Muscle of arm (tissue), 12 donors: ENCODE measurements around the gene BCR. TPM values are rescaled to one million over a fixed set of nuclear protein-coding genes. Genes with fewer than 3 reads are reported as not detected.

Experiments used
- DNase-seq: peaks from one replicate; pipeline ENCODE4 v3.0.0-alpha.2; 2013
- polyA plus RNA-seq, 12 donors: library from polyadenylated mRNA; unstranded; fragments of 120-200 nt; gene quantifications; one replicate each; pipeline ENCODE4 v1.2.1, GENCODE V29; 2013; ENCODE audit not compliant: insufficient read length in 12 of 12

BCR gene
- polyA plus RNA-seq, 12 donors = 10.4 to 37.8 (median 16.3) TPM; not detected in 1

DNA sequence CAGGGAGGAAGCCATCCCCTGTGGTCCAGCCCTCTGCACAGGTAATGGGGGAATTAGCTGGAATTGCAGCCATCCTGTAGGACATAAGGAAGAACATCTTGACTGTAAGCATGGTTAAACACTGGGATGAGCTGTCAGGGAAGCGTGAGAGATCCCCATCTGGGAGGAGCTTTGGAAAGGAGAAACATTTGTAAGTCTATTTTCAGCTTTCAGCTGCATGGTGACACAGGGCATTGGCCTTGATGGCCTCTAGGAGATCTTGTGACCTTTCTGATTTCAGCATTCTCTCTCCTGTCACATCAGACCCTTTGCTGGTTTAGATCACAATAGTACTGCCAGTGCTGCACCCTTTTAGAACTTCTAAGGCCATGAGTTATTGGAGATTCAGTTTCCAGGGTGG, 47.1 kb downstream of the BCR start:
- no peak for DNase-seq

DNA sequence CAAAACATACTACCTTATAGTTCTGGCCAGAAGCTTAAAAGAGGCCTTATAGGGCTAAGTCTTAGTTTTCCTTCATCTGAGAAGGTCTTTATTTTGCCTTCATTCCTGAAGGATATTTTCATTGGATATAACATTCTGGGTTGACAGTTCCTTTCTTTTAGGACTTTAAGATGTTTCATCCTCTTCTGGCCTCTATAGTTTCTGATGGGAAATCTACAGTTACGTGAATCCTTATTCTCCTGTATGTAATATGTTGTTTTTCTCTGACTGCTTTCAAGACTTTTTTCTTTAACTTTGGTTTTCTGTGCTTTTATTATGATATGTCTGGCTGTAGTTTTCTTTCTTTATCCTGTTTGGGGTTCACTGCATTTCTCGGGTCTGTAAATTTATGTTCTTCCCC, 48.2 kb downstream of the BCR start:
- DNase-seq = no peak

DNA sequence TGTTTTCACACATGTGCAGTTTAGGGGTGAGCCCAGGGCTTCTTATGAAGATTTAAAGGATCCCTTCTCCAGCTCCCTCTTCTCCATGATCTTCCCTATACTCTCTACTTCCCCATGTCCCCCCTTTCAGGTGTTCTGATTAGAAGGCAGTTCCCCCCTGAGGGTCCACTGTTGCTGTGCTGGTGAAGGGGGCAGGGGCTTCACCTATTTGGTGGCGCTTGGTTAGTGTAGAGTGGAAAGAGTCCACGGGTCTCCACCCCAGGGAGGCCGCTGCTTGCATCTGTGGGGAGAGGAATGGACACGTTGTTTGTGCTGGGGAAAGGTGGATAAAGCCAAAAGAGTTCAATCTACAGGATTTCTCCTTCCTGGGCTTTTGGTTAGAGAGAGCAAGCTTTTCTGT, 49.3 kb downstream of the BCR start:
- DNase-seq = no peak

DNA sequence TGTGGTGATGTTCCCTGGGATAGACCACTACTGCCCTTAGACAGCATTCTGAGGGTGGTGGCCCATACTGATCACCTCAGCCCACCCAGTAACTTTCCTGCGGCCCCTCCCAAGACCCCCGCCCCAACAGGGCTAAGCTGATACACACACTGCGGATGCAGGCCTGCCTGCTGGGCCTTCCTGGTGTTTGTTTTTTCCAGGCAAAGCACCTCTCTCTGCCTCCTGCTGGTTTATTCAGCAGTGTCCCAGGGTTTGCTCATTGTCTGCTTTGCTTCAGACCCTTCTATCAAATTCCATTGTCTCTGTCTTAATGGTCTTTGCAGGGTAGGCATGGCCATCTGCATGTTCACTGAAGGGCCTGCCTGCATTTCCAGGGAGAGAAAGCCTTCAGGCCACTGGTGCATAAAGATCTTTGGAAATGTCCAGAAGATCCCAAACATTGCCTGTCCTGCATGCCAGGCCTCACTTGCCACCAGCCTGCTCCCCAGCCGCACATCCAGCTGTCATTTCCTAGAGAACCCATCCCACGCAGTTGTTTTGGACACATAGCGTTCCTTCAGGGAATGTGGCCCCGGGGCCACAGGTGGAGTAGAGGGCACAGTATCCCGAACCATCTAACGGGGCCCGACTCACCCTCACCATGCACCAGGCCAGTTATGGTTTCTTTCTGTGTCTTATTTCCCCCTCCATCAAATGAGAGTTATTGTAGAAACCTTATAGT, 50.2 kb downstream of the BCR start:
- no peak for DNase-seq

DNA sequence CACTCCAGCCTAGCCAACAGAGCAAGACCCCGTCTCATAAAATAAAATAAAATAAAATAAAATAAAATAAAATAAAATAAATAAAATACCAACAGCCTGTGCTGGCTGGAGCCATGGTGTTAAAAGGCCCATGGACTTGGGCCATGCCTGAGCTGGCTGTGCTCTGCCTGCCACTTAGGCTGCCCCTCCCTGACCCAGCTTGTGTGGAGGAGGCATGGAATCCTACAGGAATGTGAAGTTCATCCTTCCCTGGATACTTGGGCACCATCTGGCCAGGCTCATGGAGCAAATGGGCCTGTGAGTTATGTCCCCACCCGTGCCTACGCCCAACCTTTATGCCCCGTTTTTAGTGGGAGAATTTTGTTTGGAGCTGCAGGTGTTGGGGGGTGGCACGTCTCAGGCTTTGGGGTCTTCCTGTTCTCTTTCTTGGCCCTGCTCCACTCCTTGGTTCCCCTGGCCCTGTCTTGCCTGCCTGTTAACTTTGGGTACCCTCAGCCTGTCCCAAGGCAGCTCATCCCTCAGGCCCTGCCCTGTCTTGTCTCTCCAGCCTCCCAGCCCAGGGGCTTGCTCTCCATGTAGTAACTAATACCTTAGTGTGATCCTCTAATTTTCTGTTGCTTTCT, 51.3 kb downstream of the BCR start:
- no peak for DNase-seq

DNA sequence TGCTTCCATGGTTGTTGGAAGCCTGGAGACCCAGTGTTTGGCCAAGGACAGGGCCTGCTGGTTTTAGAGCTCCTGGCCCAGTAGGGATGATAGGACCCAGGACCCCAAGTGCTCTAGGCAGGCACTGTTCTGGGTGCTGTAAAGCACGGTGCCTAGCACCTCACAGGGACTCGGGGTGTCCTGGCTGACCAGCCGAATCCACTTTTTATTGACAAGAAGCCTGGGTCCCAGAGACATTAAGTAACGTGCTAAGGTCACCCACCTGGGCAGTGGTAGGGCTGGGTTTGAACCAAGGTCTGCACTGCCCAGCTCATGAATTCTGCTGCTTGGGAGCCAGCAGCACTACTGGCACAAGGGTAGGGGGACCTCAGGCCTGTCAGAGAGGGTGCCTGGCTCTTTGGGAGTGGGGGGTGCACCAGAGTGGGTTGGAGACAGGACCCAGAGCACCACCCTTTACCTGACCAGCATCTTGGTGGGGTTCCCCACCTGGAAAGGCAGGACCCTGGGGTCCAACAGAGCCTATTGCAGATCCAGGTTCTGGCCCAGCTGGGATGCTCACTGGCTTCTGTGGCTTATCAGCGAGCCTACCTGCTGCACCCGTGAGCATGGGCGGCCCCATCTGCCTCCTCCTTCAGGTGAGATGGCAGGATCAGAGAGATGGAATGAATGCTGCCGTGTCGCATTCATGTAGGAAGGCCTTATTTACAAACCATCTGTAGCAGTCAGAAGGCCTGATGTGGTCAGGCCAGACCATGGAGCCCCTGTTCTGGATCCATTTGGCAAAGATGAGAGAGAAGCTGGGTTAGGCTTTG, 52.0 kb downstream of the BCR start:
- DNase-seq = no peak

DNA sequence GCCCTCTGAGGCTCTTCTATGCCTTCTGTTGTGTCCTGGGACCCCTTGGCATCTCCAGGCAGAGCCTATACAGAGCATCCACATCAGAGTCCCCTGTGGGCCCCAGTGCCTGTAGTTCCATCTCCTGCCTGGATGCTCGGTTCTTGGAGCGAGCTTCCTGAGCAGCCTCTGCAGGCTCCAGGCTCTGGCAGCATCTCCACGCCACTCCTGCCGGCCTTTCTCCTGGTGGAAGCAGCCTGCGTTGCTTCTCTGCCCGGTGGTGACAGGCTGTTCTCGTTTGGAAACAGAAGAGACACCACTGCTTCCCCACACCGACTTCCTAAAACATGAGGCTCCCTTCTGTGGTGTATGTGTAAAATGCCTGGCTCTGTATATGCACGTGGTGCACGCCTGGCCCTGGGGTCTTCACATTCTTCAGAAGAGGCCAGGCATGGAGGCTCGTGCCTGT, 52.8 kb downstream of the BCR start:
- no peak for DNase-seq

DNA sequence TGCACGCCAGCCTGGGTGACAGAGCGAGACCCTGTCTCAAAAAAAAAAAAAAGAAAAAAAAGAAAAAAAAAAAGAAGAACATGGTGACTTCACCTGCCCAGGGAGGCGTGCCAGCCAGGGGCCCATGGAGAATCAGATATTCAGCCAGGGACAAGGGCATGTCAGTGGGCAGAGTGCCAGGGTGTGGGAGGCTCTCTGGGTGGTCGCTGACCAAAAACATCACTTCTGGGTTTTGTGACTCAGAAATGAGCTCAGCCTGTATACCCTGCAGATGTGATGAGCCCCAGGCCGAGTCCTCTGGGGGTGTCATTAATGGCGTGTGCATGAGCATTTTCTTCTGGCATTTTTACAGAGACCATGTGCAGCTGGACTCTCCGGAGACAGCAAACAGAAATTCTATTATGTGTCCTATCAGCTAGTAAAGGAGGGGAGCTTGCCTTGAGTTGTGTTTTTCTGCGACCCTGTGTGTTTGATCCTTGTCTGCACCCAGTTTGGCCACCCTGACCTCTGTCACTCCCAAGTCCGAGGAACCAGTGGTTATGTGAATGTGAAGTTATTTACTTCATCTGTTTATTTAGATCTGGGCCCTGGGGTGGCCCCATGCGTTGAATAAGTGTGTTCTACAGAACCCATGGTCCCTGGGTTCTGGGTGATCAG, 53.6 kb downstream of the BCR start:
- no peak for DNase-seq

DNA sequence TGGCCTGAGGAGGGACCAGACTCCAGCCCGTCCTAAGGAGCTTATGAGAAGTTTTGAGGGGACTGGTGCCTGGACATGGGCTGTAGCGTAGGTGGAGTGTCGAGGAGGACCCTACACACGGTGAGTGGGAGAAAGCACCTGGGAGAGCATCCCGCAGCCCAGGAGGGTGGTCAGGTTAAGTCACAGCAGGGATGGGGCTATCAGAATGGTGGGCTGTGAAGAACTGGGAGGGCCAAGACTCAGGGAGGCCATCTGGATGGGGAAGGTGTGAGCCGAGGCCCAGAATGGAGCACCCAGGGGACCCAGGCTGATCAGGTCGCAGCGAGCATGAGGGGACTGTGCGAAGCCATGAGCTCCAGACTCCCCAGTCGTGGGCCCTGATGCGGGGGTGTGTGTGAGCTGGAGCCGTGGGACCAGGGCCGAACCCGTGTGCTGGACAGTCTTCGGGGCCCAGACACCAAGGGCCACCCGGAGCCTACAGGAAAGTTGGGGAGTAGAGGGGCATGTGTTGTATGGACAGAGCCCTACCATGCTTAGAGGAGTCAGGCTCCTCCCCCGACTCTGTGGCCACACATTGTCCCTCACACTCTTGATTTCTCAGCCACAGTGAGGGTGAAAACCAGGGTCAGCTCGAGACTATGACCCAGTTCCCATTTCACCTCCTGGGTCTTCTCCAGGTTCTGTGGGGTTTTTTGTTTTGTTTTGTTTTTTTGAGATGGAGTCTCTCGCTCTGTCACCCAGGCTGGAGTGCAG, 54.3 kb downstream of the BCR start:
- DNase-seq = no peak

DNA sequence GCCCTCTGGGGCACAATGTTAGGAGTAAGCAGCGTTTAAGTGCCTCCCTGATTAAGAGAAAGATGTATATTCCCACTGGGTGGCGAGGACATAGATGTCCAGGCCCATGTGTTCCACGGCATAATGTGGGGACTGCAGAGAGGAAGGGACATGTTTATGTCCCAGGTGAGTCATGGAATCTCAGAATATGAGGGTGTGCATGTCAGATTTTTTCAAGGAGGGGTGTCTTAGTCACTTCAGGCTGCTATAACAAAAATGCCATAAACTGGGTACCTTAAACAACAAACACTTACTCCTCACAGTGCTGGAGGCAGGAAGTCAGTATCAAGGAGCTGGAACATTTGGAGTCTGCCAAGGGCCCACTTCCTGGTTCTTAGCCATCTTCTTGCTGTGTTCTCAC, 55.1 kb downstream of the BCR start:
- no peak for DNase-seq

DNA sequence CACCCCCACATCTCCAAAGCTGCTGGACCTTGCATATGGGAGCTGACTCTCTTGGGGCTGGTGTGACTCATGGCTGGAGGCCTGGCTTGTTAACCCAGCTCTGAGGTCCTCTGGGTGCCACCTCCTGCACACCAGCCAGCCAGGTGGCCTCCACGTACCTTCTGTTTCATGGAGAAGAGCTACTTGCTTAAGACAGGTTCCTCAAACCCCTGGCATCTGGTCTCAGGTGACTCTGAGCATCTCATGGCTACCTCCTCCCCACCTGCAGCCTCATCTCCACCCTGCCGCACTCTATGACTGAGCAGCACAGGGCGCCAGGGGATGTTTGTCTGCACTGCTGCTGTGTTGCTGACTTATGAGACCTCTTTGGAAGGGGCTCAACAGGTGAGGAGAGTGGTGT, 55.7 kb downstream of the BCR start:
- DNase-seq = no peak

DNA sequence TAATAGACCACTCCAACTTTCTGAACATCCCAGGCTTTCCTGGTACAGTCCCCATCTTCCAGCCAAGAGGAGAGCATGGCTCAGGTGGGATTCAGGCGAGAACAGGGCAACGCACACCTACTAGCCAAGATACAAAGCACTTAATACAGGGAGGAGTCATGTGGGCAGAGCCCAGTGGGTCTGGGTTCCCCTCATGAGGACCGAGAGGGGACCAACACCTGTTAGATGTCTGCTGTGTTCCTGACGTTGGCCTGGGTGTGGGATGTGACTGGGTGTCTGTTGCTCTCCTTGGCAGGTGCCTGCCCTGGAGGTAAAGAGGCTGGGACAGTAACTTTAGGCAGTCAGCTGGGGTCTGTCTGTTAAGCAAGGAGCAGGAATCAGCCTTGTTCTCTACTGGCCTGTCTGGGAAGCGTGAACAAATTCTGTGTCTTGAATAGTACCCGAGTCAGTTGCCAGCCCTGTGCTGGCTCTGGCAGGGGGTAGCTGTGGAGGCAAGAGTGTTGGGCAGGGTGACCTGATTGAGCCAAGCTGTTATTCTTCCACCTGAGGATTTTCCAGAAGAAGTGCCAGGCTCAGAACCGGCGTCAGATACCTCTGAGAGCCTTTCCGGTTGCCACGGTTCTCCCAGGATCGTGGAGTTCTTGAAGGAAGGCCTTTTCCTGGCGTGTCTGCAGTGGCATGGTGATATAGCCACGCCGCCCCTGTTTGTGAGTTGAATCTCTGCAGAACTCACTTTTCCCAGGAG, 56.3 kb downstream of the BCR start:
- DNase-seq = no peak

DNA sequence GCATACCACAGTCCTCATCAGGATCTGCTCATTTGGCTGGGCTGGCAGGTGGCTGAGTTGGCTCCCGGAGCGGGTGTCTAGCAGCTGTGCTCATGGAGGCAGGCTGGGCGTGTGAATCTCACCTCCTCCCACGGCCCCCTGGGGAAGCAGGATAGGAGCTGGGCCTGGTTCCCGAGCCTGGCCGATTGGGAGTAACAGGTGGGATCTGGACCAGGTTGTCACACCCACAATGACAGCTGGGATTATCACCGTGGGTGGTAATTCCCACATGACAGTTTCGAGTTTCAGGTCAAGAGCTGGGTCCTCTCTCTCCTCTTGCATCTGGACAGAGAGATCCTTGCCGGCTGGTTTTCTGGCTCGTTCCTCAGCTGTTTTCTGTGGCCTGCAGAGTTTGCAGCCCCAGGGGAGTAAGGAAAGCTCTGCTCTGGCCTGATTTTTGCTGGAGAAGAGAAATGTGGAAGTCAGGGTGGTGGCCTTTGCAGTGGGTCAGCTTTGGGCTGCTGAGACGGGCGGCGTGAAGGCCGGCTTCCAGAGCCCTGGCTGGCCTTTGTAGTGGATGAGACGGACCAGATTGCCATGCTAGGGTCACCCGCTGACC, 57.0 kb downstream of the BCR start:
- DNase-seq = peak; percentile 81

DNA sequence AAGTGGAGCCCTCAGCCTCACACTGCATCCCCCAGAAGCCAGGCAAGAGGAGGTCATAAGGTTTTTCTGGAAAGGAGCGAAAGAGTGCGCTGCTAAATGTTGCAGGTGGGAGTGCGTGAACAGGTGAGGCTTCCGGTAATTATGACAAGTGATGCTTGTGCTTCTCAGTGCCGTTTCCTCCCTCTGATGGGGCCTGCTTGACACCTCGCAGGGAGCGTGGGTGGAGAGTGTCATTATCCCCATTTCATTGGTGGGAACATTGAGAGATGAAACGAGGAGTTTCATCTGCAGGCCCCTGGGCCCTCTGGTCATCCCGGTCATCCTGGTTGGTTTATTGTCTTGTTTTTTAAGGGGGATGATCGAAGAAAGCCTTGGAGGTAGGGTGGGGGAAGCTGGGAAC, 57.5 kb downstream of the BCR start:
- DNase-seq = no peak

DNA sequence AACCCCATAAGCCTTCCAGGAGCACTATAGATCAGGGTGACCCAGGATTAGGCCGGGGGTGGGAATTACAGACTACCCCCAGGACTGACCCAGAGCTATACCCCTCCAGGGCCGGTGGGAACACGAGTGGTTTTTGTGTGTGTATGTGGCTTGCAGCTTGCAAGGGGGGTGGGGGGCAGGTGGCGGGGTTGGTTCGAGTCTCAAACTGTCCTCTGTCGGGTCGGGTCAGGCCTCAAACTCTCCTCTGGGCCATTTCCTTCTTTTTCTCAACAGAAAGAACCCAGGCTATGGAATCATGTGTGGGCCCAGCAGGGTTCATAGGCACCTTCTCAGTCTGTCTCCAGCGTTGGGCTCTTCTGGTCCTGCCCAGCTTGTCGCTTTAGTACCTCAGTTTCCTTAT, 58.4 kb downstream of the BCR start:
- DNase-seq = no peak

DNA sequence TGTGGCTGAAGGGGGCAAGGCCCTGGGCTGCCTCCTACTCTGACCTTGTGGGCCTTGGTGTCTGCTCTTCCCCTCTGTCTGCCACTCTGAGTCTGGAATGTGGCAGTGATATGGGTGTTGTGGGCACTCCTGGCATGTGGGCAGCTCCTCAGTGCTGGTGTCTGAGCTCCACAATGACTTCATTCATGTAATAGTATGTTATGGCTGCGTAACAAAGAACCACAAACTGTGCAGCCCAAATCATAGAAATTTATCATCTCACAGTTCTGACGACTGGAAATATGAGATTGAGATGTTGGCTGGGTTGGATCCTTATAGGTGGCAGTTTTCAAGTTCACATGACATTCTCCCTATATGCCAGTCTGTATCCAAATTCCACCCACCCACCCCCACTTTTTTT, 59.1 kb downstream of the BCR start:
- no peak for DNase-seq

DNA sequence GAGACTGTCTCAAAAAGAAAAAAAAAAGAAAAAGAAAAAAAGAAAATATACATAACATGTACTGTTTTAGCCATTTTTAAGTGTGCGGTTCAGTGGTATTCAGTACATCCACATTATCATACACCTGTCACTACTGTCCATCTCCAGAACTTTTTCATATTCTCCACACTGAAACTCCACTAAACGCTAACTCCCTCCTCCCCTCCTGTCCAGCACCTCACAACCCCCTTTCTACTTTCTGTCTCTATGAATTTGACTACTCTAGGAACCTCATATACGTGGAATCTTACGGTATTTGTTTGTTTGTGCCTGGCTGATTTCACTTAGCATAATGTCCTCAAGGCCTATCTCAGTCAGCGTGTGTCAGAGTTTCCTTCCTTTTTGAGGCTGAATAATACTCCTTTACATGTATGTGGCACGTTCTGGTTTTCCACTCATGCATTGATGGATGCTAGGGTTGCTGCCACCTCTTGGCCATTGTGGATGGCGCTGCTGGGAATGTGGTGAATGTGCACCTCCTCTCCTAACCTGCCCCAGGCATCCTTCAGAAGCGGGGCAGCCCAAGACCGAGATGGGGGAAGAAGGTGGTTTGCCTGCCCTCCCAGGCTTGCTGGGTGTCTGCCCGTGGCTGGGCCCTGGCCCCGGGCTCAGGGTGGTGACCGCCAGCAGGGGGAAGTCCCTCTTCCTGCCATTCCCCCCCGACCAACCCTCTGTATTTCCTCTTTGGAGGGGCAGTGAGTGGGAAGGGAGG, 60.5 kb downstream of the BCR start:
- DNase-seq = no peak

DNA sequence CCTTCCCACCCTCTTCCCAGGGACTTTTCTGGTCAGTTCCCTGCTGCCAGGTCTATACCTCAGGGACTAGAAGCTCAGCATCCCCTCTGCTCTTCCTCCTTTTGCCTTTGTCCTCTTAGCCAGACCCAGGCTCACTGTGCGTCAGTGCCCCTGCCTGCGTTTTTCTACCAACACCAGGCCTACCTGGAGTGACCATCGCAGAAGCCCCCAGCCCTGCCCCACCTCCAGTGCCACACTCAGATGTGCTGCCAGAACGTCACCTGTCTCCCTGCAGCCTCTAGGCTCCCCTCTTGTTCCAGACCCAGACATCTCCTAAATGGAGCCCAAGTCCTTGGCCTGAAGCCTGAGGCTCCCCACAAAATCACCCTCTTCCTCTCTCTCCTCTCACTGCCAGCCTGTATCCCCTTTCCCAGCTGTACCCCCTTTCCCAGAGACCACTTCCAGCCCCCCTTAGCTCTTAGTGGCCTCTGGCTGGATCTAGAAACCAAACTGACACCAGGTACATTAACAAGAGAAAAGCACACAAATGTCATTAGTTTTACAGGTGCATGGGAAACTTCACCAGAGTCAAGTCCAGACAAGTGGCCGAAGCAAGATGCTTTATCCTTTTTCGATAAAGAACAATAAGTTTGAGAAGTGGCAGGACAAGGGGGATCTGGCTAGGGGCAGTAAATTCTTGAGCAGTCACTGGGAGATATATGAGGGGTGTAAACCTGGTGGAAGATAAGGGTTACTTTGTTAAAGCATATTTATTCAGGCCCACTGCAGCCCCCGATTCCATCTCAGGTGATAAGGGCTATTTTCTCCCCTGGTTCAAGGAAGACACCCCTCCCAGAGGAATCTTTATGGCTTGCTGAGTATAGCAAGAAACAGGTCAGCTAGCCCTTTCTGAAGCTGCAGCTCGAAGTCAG, 61.5 kb downstream of the BCR start:
- no peak for DNase-seq
